Lung (tissue), 12 donors: Measurements from ENCODE around the gene C16orf87. TPM values are rescaled to one million over a fixed set of nuclear protein-coding genes. Genes with fewer than 3 reads are reported as not detected.

Experiments used
- ATAC-seq: fragments of 200-7000 bp; cut with Tn5 transposase; one replicate; pipeline ENCODE4 v1.9.1; 2020; ENCODE audit warnings: moderate number of reproducible peaks; ENCODE audit not compliant: insufficient read depth, low FRiP score
- DNase-seq, 3 donors: peaks; one replicate each; pipeline ENCODE4 v3.0.0-alpha.2; 2013 to 2017
- H3K27ac ChIP-seq, 2 donors: one replicate each; pipeline ENCODE4 v1.5.1; 2013; ENCODE audit warnings: mild to moderate bottlenecking in 2 of 2, moderate library complexity in 2 of 2, control low read depth in 1 of 2, inconsistent platforms in 1 of 2, low read depth in 1 of 2, low read length in 1 of 2
- H3K27me3 ChIP-seq, 3 donors: one replicate each; pipeline ENCODE4 v1.5.1; 2013; ENCODE audit warnings: low read length in 2 of 3; ENCODE audit not compliant: control insufficient read depth in 3 of 3, insufficient read depth in 3 of 3
- H3K36me3 ChIP-seq, 4 donors: one replicate each; pipeline ENCODE4 v1.5.1; 2013; ENCODE audit warnings: low read length in 4 of 4, mild to moderate bottlenecking in 1 of 4, moderate library complexity in 1 of 4; ENCODE audit not compliant: control insufficient read depth in 4 of 4, insufficient read depth in 4 of 4
- H3K4me1 ChIP-seq, 5 donors: one replicate each; pipeline ENCODE4 v1.5.1; 2013; ENCODE audit warnings: low read length in 5 of 5, mild to moderate bottlenecking in 2 of 5, moderate library complexity in 1 of 5; ENCODE audit not compliant: control insufficient read depth in 5 of 5, insufficient read depth in 5 of 5
- H3K4me3 ChIP-seq: one replicate; pipeline ENCODE4 v1.5.1; 2013; ENCODE audit warnings: mild to moderate bottlenecking, control low read depth, moderate library complexity
- H3K9ac ChIP-seq, 2 donors: one replicate each; pipeline ENCODE4 v1.5.1; 2013; ENCODE audit warnings: low read length in 2 of 2, control low read depth in 1 of 2; ENCODE audit not compliant: insufficient read depth in 1 of 2
- H3K9me3 ChIP-seq, 4 donors: one replicate each; pipeline ENCODE4 v1.5.1; 2013; ENCODE audit warnings: low read length in 3 of 4, mild to moderate bottlenecking in 1 of 4, moderate library complexity in 1 of 4; ENCODE audit not compliant: control insufficient read depth in 4 of 4, insufficient read depth in 3 of 4
- WGBS, 2 donors: extraction: QIAGEN DNeasy Blood & Tissue Kit; methylation state at CpG; one replicate each; pipeline ENCODE4 v1.1.7; 2013; 5-methylcytosine and 5-hydroxymethylcytosine counted together
- polyA plus RNA-seq, 2 donors: library from polyadenylated mRNA; stranded (reverse); fragments of 200-250 nt; gene quantifications; one replicate each; pipeline ENCODE4 v1.2.1, GENCODE V29; 2013
- total RNA-seq, 2 donors: library from RNA; depleted of rRNA in 1 of 2; stranded (reverse); fragments of >200 nt in 1 of 2; gene quantifications; one replicate each; pipeline ENCODE4 v1.2.1, GENCODE V29; 2014 to 2021
- TF ChIP-seq, protein P1 (sequence below): IDR thresholded peaks from 2 replicates; pipeline ENCODE4 v1.5.1; 2012; ENCODE audit warnings: mild to moderate bottlenecking; ENCODE audit errors: control extremely low read depth, extremely low read depth
- donor health status: control.
- donor health status: control.
- donor health status: Bipolar disorder and iron deficiency.
- donor health status: healthy.
- donor health status: DM: yes; HTN: yes; CAD: no.

The C16orf87 gene
- total and polyA plus RNA-seq, 4 donors: 2.8 to 17.2 (median 4.9) TPM

- no peaks in the 10 kb centered on the region for H3K36me3 ChIP-seq
- no peak overlapping the region for H3K4me3 ChIP-seq
- no peak overlapping the region for H3K27ac ChIP-seq
- DNase-seq (no peak), ATAC-seq (no peak)
- H3K9ac ChIP-seq: no peak overlapping the region
- H3K27me3 ChIP-seq: no peaks in the 10 kb centered on the region
- 84 to 85% methylated on average over 6 of the region's 6 CpGs for WGBS, 2 donors
- TF ChIP-seq, protein P1, sequence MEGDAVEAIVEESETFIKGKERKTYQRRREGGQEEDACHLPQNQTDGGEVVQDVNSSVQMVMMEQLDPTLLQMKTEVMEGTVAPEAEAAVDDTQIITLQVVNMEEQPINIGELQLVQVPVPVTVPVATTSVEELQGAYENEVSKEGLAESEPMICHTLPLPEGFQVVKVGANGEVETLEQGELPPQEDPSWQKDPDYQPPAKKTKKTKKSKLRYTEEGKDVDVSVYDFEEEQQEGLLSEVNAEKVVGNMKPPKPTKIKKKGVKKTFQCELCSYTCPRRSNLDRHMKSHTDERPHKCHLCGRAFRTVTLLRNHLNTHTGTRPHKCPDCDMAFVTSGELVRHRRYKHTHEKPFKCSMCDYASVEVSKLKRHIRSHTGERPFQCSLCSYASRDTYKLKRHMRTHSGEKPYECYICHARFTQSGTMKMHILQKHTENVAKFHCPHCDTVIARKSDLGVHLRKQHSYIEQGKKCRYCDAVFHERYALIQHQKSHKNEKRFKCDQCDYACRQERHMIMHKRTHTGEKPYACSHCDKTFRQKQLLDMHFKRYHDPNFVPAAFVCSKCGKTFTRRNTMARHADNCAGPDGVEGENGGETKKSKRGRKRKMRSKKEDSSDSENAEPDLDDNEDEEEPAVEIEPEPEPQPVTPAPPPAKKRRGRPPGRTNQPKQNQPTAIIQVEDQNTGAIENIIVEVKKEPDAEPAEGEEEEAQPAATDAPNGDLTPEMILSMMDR: no peak
- H3K4me1 ChIP-seq: peaks cover 0 to 8% (median 0%) of the 10 kb centered on the region in 5 donors
- H3K9me3 ChIP-seq: no peaks in the 10 kb centered on the region
Observed at GRCh38 chr16:46812781-46813540, 18.0 kb downstream of the C16orf87 start.

DNA sequence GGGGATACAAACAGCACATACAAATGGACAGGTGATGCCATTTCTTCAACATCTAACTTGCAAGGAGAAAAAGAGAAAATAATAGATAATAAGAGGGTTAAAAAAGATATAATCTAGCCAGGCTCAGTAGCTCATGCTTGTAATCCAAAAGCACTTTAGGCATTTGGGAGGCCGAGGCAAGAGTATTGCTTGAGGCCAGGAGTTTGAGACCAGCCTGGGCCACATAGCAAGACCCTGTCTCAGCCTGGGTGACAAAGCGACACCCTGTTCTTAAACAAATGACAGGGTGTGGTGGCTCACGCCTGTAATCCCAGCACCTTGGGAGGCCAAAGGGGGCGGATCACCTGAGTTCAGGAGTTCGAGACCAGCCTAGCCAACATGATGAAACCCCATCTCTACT lies 19.3 kb downstream of the C16orf87 start:
- Histone ChIP-seq H3K9me3 (no peaks in the 10 kb centered on the region), H3K9ac (no peak overlapping the region), H3K27me3 (no peaks in the 10 kb centered on the region), H3K36me3 (peaks cover 0 to 5% (median 1%) of the 10 kb centered on the region in 4 donors), H3K27ac (no peak overlapping the region), H3K4me1 (peaks cover 0 to 8% (median 0%) of the 10 kb centered on the region in 5 donors), H3K4me3 (no peak overlapping the region)
- DNase-seq (no peak), ATAC-seq (no peak)
- TF ChIP-seq, protein P1: no peak
- WGBS, 2 donors: 99% methylated on average over 5 of the region's 5 CpGs

DNA sequence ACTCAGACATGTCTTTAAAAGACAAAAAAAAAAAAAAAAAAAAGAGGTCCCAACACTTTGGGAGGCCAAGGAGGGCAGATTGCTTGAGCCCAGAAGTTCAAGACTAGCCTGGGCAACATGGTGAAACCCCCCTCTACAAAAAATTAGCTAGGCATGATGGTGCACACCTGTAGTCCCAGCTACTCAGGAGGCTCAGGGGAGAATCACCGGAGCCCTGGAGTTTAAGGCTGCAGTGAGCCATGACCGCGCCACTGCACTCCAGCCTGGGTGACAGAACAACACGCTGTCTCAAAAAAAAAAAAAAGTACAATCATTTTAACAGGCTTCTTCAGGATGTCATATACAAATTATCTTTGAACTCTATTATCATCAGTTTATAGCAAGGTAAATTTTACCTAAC lies 22.0 kb downstream of the C16orf87 start:
- H3K4me1 ChIP-seq: peaks cover 0 to 8% (median 0%) of the 10 kb centered on the region in 5 donors
- H3K27me3 ChIP-seq: no peaks in the 10 kb centered on the region
- WGBS, 2 donors: 95 to 97% methylated on average over 4 of the region's 4 CpGs
- ATAC-seq (no peak), DNase-seq (no peak)
- peaks cover 0 to 5% (median 1%) of the 10 kb centered on the region in 4 donors for H3K36me3 ChIP-seq
- no peak overlapping the region for H3K4me3 ChIP-seq
- TF ChIP-seq, protein P1: no peak
- no peak overlapping the region for H3K27ac ChIP-seq
- H3K9ac ChIP-seq: peak overlapping the region in 1 of 2 donors; percentile 4
- no peaks in the 10 kb centered on the region for H3K9me3 ChIP-seq
